CD14-positive monocyte (primary cell): ENCODE measurements around the gene TAF6. TPM values are rescaled to one million over a fixed set of nuclear protein-coding genes. Genes with fewer than 3 reads are reported as not detected.

Experiments used
- DNase-seq, 3 donors: peaks; one replicate each; pipeline ENCODE4 v3.0.0-alpha.2; 2011 to 2022
- H2AFZ ChIP-seq: 2 replicates; pipeline ENCODE4 v1.6.0; 2012; ENCODE audit warnings: mild to moderate bottlenecking, low read depth, low read length, inconsistent platforms; ENCODE audit not compliant: insufficient read depth, poor library complexity, severe bottlenecking
- H3K27ac ChIP-seq, 2 donors: 1 replicate in 1 of 2; 2 replicates in 1 of 2; pipeline ENCODE4 v1.5.1; 2012 to 2013; ENCODE audit warnings: low read length in 2 of 2, control low read depth in 1 of 2, inconsistent platforms in 1 of 2, low read depth in 1 of 2, mild to moderate bottlenecking in 1 of 2
- H3K27me3 ChIP-seq, 2 donors: one replicate each; pipeline versions ENCODE4 v1.6.0 to v1.6.1; 2011 to 2013; ENCODE audit warnings: low read length in 2 of 2; ENCODE audit not compliant: control insufficient read depth in 2 of 2, insufficient read depth in 2 of 2
- H3K36me3 ChIP-seq, 2 donors: replicated peaks in 1 of 2; 1 replicate in 1 of 2; 2 replicates in 1 of 2; pipeline versions ENCODE4 v1.5.1 to v1.6.1; 2012 to 2013; ENCODE audit warnings: low read length in 2 of 2, control low read depth in 1 of 2, inconsistent platforms in 1 of 2, mild to moderate bottlenecking in 1 of 2; ENCODE audit not compliant: insufficient read depth in 2 of 2, control insufficient read depth in 1 of 2
- H3K4me1 ChIP-seq, 2 donors: 1 replicate in 1 of 2; 2 replicates in 1 of 2; pipeline versions ENCODE4 v1.5.1 to v1.6.1; 2012 to 2013; ENCODE audit warnings: low read length in 2 of 2, control low read depth in 1 of 2, inconsistent platforms in 1 of 2, mild to moderate bottlenecking in 1 of 2, moderate library complexity in 1 of 2; ENCODE audit not compliant: insufficient read depth in 2 of 2, control insufficient read depth in 1 of 2
- H3K4me2 ChIP-seq: replicated peaks from 2 replicates; pipeline ENCODE3; 2012; ENCODE audit warnings: low read length, moderate library complexity, mild to moderate bottlenecking; ENCODE audit not compliant: poor library complexity, severe bottlenecking; ENCODE audit errors: extremely low read depth
- H3K4me3 ChIP-seq, 3 experiments: fragments of 200-600 bp in 1 of 3; sonication (generic) in 1 of 3; replicated peaks in 1 of 3; 1 replicate in 2 of 3; 2 replicates in 1 of 3; pipeline ENCODE4 v1.5.1; 2011 to 2013; ENCODE audit warnings: low read length in 3 of 3, mild to moderate bottlenecking in 3 of 3, control low read depth in 2 of 3, low read depth in 2 of 3, inconsistent platforms in 1 of 3, moderate library complexity in 1 of 3
- H3K79me2 ChIP-seq: 2 replicates; pipeline ENCODE4 v1.6.0; 2012; ENCODE audit warnings: mild to moderate bottlenecking, control low read depth, inconsistent platforms, low read length, moderate library complexity; ENCODE audit not compliant: insufficient read depth
- H3K9ac ChIP-seq: 2 replicates; pipeline ENCODE4 v1.6.0; 2017; ENCODE audit warnings: low read length, mild to moderate bottlenecking; ENCODE audit not compliant: insufficient read depth, poor library complexity, severe bottlenecking
- H3K9me3 ChIP-seq, 2 donors: replicated peaks in 1 of 2; 1 replicate in 1 of 2; 2 replicates in 1 of 2; pipeline versions ENCODE4 v1.5.1 to v1.6.1; 2012 to 2013; ENCODE audit warnings: low read length in 2 of 2, control low read depth in 1 of 2; ENCODE audit not compliant: control insufficient read depth in 1 of 2, insufficient read depth in 1 of 2
- H4K20me1 ChIP-seq: 2 replicates; pipeline ENCODE4 v1.6.0; 2012; ENCODE audit warnings: mild to moderate bottlenecking, low read length, control low read depth, moderate library complexity; ENCODE audit not compliant: insufficient read depth
- H3K27ac Mint-ChIP-seq, 7 donors: one replicate each; pipeline ENCODE4 v1.8.0; 2020; ENCODE audit warnings: mild to moderate bottlenecking in 7 of 7, mixed read lengths in 7 of 7, moderate library complexity in 6 of 7, inconsistent platforms in 2 of 7
- H3K27me3 Mint-ChIP-seq, 3 donors: one replicate each; pipeline ENCODE4 v1.8.0; 2021 to 2022; ENCODE audit warnings: low read depth in 3 of 3, mild to moderate bottlenecking in 3 of 3, mixed read lengths in 3 of 3, moderate library complexity in 3 of 3, inconsistent platforms in 1 of 3
- H3K36me3 Mint-ChIP-seq, 2 donors: one replicate each; pipeline ENCODE4 v1.8.0; 2020; ENCODE audit warnings: mixed read lengths in 2 of 2, inconsistent platforms in 1 of 2, mild to moderate bottlenecking in 1 of 2
- H3K4me1 Mint-ChIP-seq: one replicate; pipeline ENCODE4 v1.8.0; 2020; ENCODE audit warnings: mild to moderate bottlenecking, mixed read lengths
- H3K4me3 Mint-ChIP-seq, 2 donors: one replicate each; pipeline ENCODE4 v1.8.0; 2020; ENCODE audit warnings: mild to moderate bottlenecking in 2 of 2, mixed read lengths in 2 of 2, moderate library complexity in 1 of 2
- H3K9me3 Mint-ChIP-seq, 7 donors: one replicate each; pipeline ENCODE4 v1.8.0; 2020 to 2022; ENCODE audit warnings: mixed read lengths in 7 of 7, mild to moderate bottlenecking in 6 of 7, moderate library complexity in 6 of 7, inconsistent platforms in 2 of 7
- CTCF ChIP-seq: fragments of 200-600 bp; IDR thresholded peaks from one replicate; pipeline ENCODE4 v1.8.0; 2022; ENCODE audit warnings: antibody characterized with exemption, mild to moderate bottlenecking
- WGBS: methylation state at CpG from one replicate; pipeline ENCODE4 v1.1.5; 2013; ENCODE audit warnings: missing lambda C conversion rate; ENCODE audit not compliant: insufficient coverage; 5-methylcytosine and 5-hydroxymethylcytosine counted together
- intact Hi-C, 2 donors: fragments of 100-400 bp; cut with micrococcal nuclease; formaldehyde crosslinking; loops; one replicate each; pipeline versions ENCODE4 v1.15.0 to v1.15.1; 2023
- polyA plus RNA-seq, 3 donors: library from polyadenylated mRNA; depleted of rRNA in 1 of 3; unstranded in 2 of 3; stranded (reverse) in 1 of 3; fragments of 300-500 nt in 2 of 3; fragments of >200 nt in 1 of 3; fragmentation: Illumina TruSeq in 2 of 3; gene quantifications; 1 replicate in 2 of 3; 2 replicates in 1 of 3; pipeline ENCODE4 v1.2.3, GENCODE V29; 2012 to 2021

Gene TAF6
- polyA plus RNA-seq, 3 donors, result 9.6 to 28.9 (median 11.0) TPM

- Histone ChIP-seq H3K9ac (no peak overlapping the region), H3K27ac (no peak overlapping the region), H3K4me2 (no peak overlapping the region), H2AFZ (no peak overlapping the region), H3K9me3 (peaks cover 0 to 6% of the 10 kb centered on the region in 2 donors), H3K4me1 (peaks cover 27 to 28% of the 10 kb centered on the region in 2 donors), H4K20me1 (no peaks in the 10 kb centered on the region), H3K36me3 (no peaks in the 10 kb centered on the region), H3K4me3 (no peak overlapping the region), H3K79me2 (no peaks in the 10 kb centered on the region), H3K27me3 (peaks cover 17 to 35% of the 10 kb centered on the region in 2 donors)
- intact Hi-C loops, result no loop called here
- peaks cover 39 to 61% (median 51%) of the 10 kb centered on the region in 3 donors for H3K27me3 Mint-ChIP-seq
- H3K4me3 Mint-ChIP-seq, result no peak overlapping the region
- H3K27ac Mint-ChIP-seq, result no peak overlapping the region
- no peak for DNase-seq
- H3K9me3 Mint-ChIP-seq, result peaks cover 0 to 11% (median 6%) of the 10 kb centered on the region in 7 donors
- peaks cover 0 to 7% of the 10 kb centered on the region in 2 donors for H3K36me3 Mint-ChIP-seq
- WGBS, result 100% methylated on average over 4 of the region's 5 CpGs
- no peak for TF ChIP-seq CTCF
- H3K4me1 Mint-ChIP-seq, result peaks cover 30% of the 10 kb centered on the region
Observed at GRCh38 chr7:100163871-100164270, 44.7 kb upstream of the TAF6 start.

GRCh38 chr7:100163006-100163531 is 43.9 kb upstream of the TAF6 start:
- Mint-ChIP-seq H3K27ac (no peak overlapping the region), H3K4me3 (no peak overlapping the region), H3K27me3 (peaks cover 31 to 53% (median 43%) of the 10 kb centered on the region in 3 donors), H3K4me1 (peaks cover 25% of the 10 kb centered on the region), H3K9me3 (peaks cover 0 to 8% (median 2%) of the 10 kb centered on the region in 7 donors), H3K36me3 (peaks cover 0 to 4% of the 10 kb centered on the region in 2 donors)
- H2AFZ ChIP-seq, result no peak overlapping the region
- no peak for DNase-seq
- H3K4me1 ChIP-seq, result peaks cover 23% of the 10 kb centered on the region in 2 donors
- H3K4me2 ChIP-seq, result no peak overlapping the region
- H3K9ac ChIP-seq, result no peak overlapping the region
- 97% methylated on average over 5 of the region's 6 CpGs for WGBS
- intact Hi-C loops, result no loop called here
- H3K36me3 ChIP-seq, result no peaks in the 10 kb centered on the region
- H3K9me3 ChIP-seq, result peaks cover 0 to 6% of the 10 kb centered on the region in 2 donors
- no peaks in the 10 kb centered on the region for H4K20me1 ChIP-seq
- no peak overlapping the region for H3K27ac ChIP-seq
- no peak for TF ChIP-seq CTCF
- peaks cover 5% of the 10 kb centered on the region for H3K79me2 ChIP-seq
- H3K4me3 ChIP-seq, result no peak overlapping the region
- H3K27me3 ChIP-seq, result peaks cover 15 to 27% of the 10 kb centered on the region in 2 donors
